IPS-18a (cell line): Measurements from ENCODE around the gene TBATA.

Source experiments
- H3K27ac ChIP-seq: one replicate; pipeline ENCODE4 v1.5.1; 2013; ENCODE audit warnings: low read length
- H3K27me3 ChIP-seq: one replicate; pipeline ENCODE4 v1.6.1; 2013; ENCODE audit warnings: mild to moderate bottlenecking, low read length; ENCODE audit not compliant: control insufficient read depth, insufficient read depth
- H3K36me3 ChIP-seq: one replicate; pipeline ENCODE4 v1.6.1; 2013; ENCODE audit warnings: low read depth, low read length; ENCODE audit not compliant: control insufficient read depth
- H3K4me1 ChIP-seq: one replicate; pipeline ENCODE4 v1.6.1; 2013; ENCODE audit warnings: low read depth, low read length; ENCODE audit not compliant: control insufficient read depth
- H3K4me3 ChIP-seq: one replicate; pipeline ENCODE4 v1.5.1; 2013; ENCODE audit warnings: low read length
- H3K9ac ChIP-seq: one replicate; pipeline ENCODE4 v1.6.1; 2013; ENCODE audit warnings: mild to moderate bottlenecking, low read length, moderate library complexity
- H3K9me3 ChIP-seq: one replicate; pipeline ENCODE4 v1.6.1; 2013; ENCODE audit warnings: low read depth, low read length; ENCODE audit not compliant: control insufficient read depth

TBATA gene

GRCh38 chr10:70744617-70745143, 40.5 kb downstream of the TBATA start:
- Histone ChIP-seq H3K4me1 (no peaks in the 10 kb centered on the region), H3K4me3 (no peak overlapping the region), H3K9ac (no peak overlapping the region), H3K27me3 (no peaks in the 10 kb centered on the region), H3K27ac (no peak overlapping the region), H3K9me3 (no peaks in the 10 kb centered on the region), H3K36me3 (no peaks in the 10 kb centered on the region)

GRCh38 chr10:70743879-70744278, 41.3 kb downstream of the TBATA start:
- Histone ChIP-seq H3K27me3 (no peaks in the 10 kb centered on the region), H3K4me3 (no peak overlapping the region), H3K9ac (no peak overlapping the region)

GRCh38 chr10:70743430-70743788, 41.8 kb downstream of the TBATA start:
- H3K36me3 ChIP-seq: no peaks in the 10 kb centered on the region
- H3K9me3 ChIP-seq: no peaks in the 10 kb centered on the region
- no peak overlapping the region for H3K4me3 ChIP-seq
- no peak overlapping the region for H3K9ac ChIP-seq
- no peaks in the 10 kb centered on the region for H3K4me1 ChIP-seq
- H3K27me3 ChIP-seq: no peaks in the 10 kb centered on the region
- no peak overlapping the region for H3K27ac ChIP-seq

More at GRCh38 chr10:70743879-70744278, 41.3 kb downstream of the TBATA start:
- Histone ChIP-seq H3K9me3 (no peaks in the 10 kb centered on the region), H3K4me1 (no peaks in the 10 kb centered on the region), H3K36me3 (no peaks in the 10 kb centered on the region), H3K27ac (no peak overlapping the region)

- Histone ChIP-seq H3K27me3 (no peaks in the 10 kb centered on the region), H3K4me3 (no peak overlapping the region), H3K9ac (no peak overlapping the region), H3K9me3 (no peaks in the 10 kb centered on the region), H3K4me1 (no peaks in the 10 kb centered on the region), H3K27ac (no peak overlapping the region), H3K36me3 (no peaks in the 10 kb centered on the region)
These were observed 42.4 kb downstream of the TBATA start for GRCh38 chr10:70742537-70743429.

GRCh38 chr10:70740406-70741288, 44.5 kb downstream of the TBATA start:
- no peaks in the 10 kb centered on the region for H3K4me1 ChIP-seq
- H3K36me3 ChIP-seq: no peaks in the 10 kb centered on the region
- no peak overlapping the region for H3K4me3 ChIP-seq

GRCh38 chr10:70738761-70739121, 46.4 kb downstream of the TBATA start:
- Histone ChIP-seq H3K27me3 (no peaks in the 10 kb centered on the region), H3K9me3 (no peaks in the 10 kb centered on the region), H3K9ac (no peak overlapping the region), H3K27ac (no peak overlapping the region), H3K4me3 (no peak overlapping the region), H3K4me1 (no peaks in the 10 kb centered on the region), H3K36me3 (no peaks in the 10 kb centered on the region)

More at GRCh38 chr10:70740406-70741288, 44.5 kb downstream of the TBATA start:
- no peak overlapping the region for H3K9ac ChIP-seq
- H3K27ac ChIP-seq: no peak overlapping the region
- H3K27me3 ChIP-seq: no peaks in the 10 kb centered on the region
- no peaks in the 10 kb centered on the region for H3K9me3 ChIP-seq

GRCh38 chr10:70738006-70738760, 47.0 kb downstream of the TBATA start:
- no peaks in the 10 kb centered on the region for H3K27me3 ChIP-seq
- H3K9ac ChIP-seq: no peak overlapping the region
- H3K4me1 ChIP-seq: no peaks in the 10 kb centered on the region
- no peaks in the 10 kb centered on the region for H3K9me3 ChIP-seq
- no peak overlapping the region for H3K27ac ChIP-seq
- no peak overlapping the region for H3K4me3 ChIP-seq
- H3K36me3 ChIP-seq: no peaks in the 10 kb centered on the region

- no peaks in the 10 kb centered on the region for H3K9me3 ChIP-seq
- H3K27me3 ChIP-seq: no peaks in the 10 kb centered on the region
- no peak overlapping the region for H3K9ac ChIP-seq
- H3K36me3 ChIP-seq: no peaks in the 10 kb centered on the region
- no peak overlapping the region for H3K27ac ChIP-seq
- no peaks in the 10 kb centered on the region for H3K4me1 ChIP-seq
- H3K4me3 ChIP-seq: no peak overlapping the region
These were observed 47.9 kb downstream of the TBATA start for GRCh38 chr10:70737250-70737649.

- Histone ChIP-seq H3K9ac (no peak overlapping the region), H3K27me3 (no peaks in the 10 kb centered on the region), H3K27ac (no peak overlapping the region), H3K4me3 (no peak overlapping the region), H3K36me3 (no peaks in the 10 kb centered on the region), H3K9me3 (no peaks in the 10 kb centered on the region), H3K4me1 (no peaks in the 10 kb centered on the region)
These were observed 48.7 kb downstream of the TBATA start for GRCh38 chr10:70736525-70736924.

GRCh38 chr10:70735161-70735560, 50.0 kb downstream of the TBATA start:
- Histone ChIP-seq H3K9me3 (no peaks in the 10 kb centered on the region), H3K4me1 (no peaks in the 10 kb centered on the region), H3K4me3 (no peak overlapping the region), H3K27ac (no peak overlapping the region), H3K36me3 (no peaks in the 10 kb centered on the region), H3K9ac (no peak overlapping the region), H3K27me3 (no peaks in the 10 kb centered on the region)

GRCh38 chr10:70733051-70733450, 52.1 kb downstream of the TBATA start:
- Histone ChIP-seq H3K4me1 (no peaks in the 10 kb centered on the region), H3K9ac (no peak overlapping the region), H3K36me3 (no peaks in the 10 kb centered on the region), H3K27ac (no peak overlapping the region), H3K27me3 (no peaks in the 10 kb centered on the region), H3K9me3 (no peaks in the 10 kb centered on the region), H3K4me3 (no peak overlapping the region)
